ENCODE data around the gene HOTAIR. TPM values are rescaled to one million over a fixed set of nuclear protein-coding genes. Genes with fewer than 3 reads are reported as not detected.

Gene HOTAIR
- total RNA-seq, 1 donor from 2014 or later = not detected

DNA sequence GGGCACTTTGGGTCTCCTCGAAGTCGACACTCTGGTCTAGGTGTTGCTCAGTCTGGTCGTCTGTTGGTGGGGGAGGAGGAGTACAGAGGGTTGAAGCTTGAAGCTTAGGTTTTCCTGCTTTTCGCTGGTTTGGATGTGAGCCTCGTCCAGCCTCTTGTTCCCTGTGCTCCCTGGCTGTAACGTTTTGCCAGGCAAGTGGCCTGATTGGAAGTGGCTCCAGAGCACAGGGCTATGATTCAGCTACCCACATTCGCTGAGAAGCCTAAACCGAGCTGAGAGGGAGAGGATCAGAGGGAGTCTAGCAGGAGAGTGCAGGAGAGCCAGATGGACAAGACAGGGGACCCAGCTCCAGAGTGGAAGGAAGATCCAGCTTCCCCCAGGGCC, 16.3 kb upstream of the HOTAIR start:
- intact Hi-C loops (cut with micrococcal nuclease) = no loop called here
- ATAC-seq = no peak
- DNase-seq = no peak

DNA sequence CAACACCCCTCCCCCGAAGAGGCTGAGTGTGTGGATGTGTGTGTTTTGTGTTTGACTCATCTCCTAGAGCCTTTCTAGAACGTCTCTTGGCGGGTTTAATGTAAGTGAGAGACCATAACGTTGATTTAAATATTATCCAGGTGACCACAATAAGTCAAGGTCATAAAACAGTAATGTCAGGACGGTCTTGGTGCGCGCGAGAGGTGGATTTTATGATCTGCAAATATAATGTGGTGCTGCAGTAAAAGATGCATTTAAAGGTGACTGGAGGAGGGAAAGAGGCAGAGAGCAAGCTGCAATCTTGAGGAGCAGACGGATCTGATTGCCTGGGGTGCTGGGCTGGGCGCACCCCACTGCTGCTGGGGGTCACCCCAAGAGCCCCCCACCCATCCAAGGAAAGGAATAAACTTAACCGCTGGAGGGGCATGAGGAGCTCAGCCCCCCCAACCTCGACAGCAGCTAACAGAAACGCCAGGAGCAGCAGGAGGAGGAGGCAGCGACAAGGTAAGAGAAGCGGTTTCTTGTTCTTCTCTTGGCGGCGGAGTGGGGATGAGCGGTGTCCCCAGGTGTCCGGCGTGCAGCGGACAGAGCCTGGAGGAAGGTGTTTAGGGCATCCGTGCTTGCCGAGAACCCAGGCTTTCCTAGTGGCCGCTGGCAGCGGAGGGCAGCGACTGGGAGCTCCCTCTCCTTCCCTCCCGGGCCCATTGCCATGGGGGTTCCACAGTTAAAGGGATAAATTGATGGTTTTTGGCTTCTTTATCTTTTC, 15.7 kb upstream of the HOTAIR start:
- intact Hi-C loops (cut with micrococcal nuclease) = no loop called here
- DNase-seq (no peak), ATAC-seq (no peak)

DNA sequence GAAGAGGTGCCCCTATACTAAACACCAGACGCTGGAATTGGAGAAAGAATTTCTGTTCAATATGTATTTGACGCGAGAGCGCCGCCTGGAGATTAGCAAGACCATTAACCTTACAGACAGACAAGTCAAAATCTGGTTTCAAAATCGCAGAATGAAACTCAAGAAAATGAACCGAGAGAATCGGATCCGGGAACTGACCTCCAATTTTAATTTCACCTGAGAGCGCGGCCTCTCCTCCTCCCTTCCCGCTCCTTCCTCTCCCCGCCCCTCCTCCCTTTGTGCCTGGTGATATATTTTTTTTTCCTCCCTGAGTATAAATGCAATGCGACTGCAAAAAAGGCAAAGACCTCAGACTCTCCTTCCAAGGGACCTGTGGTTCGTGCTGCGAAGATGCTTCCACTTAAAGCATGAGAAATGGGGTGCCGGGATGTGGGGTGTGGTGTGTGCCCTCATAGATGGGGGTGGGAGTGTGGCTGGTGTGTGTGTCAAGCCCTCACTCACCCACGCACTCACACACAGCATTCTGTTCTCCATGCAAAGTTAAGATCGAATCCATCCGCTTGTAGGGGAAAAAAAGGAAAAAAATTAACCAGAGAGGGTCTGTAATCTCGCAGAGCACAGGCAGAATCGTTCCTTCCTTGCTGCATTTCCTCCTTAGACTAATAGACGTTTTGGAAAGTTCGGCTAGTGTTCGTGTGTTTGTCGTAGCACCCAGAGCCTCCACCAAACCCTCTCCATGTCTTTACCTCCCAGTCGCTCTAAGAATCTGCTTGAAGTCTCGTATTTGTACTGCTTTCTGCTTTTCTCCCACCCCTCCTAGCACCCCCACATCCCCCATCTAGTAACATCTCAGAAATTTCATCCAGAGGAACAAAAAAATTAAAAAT, 14.7 kb upstream of the HOTAIR start:
- no peak for ATAC-seq
- intact Hi-C loops (cut with micrococcal nuclease) = no loop called here
- DNase-seq = no peak

DNA sequence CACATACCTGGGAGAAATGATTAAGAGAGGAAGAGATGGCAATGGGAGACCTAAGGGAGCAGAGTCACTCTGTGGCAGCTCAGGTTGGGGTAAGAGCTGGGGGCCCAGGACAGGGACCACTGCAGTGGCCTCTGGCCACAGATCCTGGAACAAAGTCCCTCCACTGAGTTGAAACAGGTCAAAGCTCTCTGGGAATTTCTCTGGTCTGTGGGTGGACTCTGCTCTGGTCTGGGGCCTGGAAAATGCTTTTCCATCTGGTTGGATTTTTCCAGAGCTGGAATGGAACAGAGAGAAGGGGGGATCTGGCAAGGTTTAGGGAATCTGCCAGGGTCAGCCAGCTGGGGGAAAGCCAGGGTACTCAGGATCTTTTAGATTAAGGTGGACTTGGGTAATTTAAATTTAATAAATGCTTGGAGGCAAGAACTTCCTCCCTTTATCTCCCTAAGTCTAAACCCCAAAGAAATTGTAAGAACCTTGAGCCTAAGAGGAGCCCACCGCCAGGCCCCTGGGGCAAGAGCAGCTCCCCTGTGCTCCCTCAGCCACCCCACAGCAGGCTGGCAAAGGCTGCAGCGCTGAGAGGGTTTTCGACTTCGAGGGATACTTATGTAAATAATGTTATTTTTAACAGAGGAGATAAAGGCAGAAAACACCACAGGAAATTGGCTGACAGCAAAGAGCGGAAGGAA, 13.9 kb upstream of the HOTAIR start:
- intact Hi-C loops (cut with micrococcal nuclease) = no loop called here
- ATAC-seq (no peak), DNase-seq (no peak)

DNA sequence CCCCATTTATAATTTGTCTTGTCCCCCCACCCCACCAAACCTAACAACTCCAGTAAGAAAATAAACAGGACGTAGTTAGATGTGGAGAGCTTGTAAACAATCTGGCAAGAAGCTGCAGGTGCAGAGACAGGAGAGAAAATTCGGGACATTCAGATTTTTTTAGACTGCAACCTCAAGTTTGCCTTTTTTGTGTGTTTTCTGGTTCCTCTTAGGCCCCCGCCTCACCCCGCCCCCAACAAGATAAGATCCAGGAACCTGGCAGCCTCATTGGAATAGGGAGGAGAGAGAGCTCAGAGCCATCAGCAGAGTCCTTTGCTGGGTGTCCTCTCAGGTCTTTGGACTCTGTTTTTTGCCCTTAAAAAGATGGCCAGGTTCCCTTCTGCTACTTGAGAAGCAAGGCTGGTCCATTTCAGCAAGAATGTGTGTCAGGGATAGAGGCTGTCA, 13.1 kb upstream of the HOTAIR start:
- DNase-seq (no peak), ATAC-seq (no peak)
- intact Hi-C loops (cut with micrococcal nuclease) = no loop called here

DNA sequence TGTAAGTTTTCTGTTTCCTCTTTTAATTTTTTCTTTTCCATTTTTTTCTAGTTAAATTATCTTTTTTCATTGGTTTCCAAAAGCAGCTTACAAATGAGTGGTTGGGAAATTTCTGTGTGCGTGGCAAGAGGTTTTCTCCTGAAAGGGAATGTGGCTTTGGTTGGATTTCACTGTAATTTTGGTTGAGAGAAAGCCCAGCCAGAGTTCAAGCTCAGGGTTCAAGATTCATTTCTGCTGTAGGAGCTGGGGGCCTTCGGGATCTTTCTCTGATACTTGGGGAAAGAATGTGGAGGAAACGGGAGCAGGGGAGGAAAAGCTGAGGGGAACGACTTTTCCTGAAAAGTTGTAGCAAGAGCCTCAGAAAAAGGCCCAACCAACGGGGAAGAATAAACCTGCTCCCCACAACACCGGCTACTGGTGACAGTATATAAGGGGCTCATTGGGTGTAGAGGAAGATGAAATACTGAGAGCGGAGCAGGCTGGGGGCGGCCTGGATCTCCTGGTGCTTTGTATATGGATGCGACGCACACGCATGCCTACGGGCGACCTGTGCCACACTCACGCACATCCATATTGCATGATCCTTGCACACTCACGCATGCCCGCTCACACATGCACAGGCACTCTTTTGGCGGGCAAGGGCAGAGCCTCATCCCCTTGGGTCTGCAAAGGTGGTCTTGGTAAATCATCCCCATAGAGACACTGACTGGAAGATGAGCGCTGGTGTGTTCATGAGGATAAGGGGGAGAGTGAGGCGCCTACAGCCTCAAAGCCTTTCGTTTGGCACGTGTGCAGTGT, 12.1 kb upstream of the HOTAIR start:
- DNase-seq (no peak), ATAC-seq (no peak)
- intact Hi-C loops (cut with micrococcal nuclease) = no loop called here

DNA sequence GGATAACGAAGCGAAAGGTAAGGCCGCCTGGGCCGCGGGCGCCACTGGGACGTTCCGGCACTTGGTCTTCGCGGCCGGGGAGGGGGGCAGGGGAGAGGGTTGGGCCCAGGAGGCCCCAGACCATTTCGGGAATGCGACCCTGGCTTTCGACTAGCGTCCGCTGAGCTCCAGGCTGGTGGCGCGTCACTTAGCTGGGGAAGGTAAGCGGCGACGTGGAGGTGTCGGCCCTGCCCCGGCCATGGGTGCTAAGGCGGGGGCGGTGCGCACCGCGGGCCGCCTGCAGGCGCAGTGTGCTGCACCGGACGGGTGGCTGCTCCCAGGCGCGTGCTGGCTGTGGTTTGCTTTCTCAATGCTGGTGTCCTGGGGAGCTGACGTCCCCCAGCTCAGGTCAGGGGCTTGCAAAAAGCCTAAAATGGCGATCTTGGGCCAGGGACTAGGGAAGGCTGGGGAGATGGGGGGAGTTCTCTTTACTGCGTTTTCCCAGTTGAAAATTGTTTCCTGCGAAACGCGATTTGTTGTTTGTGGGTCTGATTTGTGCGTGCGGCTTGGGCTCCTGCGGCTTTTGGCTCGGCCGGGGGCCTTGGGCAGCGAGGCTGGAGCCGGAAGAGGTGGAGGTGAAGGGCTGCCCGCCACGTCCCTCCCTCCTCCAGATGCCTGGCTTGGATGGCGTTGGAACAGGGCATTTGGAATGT, 11.4 kb upstream of the HOTAIR start:
- ATAC-seq (no peak), DNase-seq (no peak)
- intact Hi-C loops (cut with micrococcal nuclease) = no loop called here

DNA sequence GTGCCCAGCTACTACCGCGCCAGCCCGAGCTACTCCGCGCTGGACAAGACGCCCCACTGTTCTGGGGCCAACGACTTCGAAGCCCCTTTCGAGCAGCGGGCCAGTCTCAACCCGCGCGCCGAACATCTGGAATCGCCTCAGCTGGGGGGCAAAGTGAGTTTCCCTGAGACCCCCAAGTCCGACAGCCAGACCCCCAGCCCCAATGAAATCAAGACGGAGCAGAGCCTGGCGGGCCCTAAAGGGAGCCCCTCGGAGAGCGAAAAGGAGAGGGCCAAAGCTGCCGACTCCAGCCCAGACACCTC, 10.9 kb upstream of the HOTAIR start:
- intact Hi-C loops (cut with micrococcal nuclease) = no loop called here
- no peak for ATAC-seq
- no peak for DNase-seq

DNA sequence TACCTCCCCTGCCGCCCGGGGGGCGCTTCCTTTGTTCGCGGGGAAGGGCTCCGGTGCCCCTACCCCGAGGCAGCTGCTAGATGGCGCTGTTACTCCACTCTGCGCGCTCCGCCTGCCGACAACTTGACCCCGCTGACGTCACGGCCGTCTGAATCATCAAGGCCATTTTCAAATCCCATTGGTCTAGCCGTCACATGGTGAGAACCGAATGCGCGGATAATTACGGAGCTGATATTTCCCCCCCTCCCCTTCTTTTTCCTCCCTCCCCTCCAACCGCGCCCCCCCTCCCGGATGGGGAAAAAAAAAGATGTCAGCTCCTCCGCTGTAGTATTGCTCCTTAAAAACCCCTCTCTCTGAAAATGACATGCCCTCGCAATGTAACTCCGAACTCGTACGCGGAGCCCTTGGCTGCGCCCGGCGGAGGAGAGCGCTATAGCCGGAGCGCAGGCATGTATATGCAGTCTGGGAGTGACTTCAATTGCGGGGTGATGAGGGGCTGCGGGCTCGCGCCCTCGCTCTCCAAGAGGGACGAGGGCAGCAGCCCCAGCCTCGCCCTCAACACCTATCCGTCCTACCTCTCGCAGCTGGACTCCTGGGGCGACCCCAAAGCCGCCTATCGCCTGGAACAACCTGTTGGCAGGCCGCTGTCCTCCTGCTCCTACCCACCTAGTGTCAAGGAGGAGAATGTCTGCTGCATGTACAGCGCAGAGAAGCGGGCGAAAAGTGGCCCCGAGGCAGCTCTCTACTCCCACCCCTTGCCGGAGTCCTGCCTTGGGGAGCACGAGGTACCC, 10.3 kb upstream of the HOTAIR start, which contains the start of gene HOXC10:
HOXC10 (plus strand) TSS at position 246 of the 791 bp plus-strand sequence; CDS start at position 360, 114 bp downstream.
- DNase-seq = peak; percentile 77
- intact Hi-C loops (cut with micrococcal nuclease) = no loop called here

DNA sequence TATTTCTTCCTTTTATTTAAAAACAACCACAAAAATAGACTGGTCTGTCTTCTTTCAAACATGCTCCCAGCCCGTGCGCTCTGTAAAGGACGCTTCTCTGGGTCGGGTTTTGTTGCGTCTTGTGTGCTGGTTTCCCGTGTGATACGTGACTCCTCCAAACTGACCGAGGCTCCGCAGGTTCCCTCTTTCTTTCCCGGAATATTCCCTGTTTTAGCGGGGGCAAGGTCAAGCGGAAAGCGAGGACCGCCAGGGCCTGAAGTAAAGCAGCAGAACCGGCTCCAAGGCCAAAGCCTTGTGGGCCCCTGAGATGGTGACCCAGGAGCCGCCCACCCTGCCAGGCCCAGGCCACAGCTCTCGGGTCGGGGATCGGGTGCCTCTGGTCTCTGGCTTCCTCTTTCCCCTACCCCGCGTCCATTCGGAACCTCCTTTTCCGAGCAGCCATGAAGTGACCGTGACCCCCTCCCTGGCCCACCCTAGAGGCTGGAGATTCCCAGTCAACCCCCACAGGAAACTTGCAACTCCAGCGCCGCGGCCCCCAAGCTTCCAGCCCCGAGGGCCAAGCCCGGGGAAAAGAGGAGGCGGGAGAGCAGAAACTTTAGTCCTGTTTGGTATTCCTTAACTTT, 9.3 kb upstream of the HOTAIR start:
- intact Hi-C loops (cut with micrococcal nuclease) = no loop called here
- ATAC-seq (no peak), DNase-seq (no peak)

More for the DNA sequence above, 10.3 kb upstream of the HOTAIR start, which contains the start of gene HOXC10:
- ATAC-seq = peak; percentile 39

DNA sequence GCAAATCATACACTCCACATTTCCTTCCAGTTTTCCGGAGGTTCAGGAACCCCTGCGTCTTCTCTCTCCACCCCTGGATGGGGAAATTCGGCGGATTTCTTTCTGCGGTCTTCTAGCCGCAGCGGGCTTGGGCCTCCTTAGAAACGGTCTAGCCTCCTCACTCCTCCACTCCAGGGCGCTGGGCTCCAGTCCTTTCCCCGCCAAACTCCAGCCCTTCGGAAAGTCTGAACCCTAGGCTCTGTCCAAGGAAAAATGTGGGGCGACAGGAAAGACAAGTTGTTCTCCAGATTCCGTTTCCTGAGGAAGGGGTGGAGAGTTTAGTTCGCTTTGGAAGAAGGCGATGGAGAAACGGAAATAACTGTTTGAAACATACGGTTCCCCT, 8.8 kb upstream of the HOTAIR start:
- intact Hi-C loops (cut with micrococcal nuclease) = no loop called here
- ATAC-seq (no peak), DNase-seq (no peak)

DNA sequence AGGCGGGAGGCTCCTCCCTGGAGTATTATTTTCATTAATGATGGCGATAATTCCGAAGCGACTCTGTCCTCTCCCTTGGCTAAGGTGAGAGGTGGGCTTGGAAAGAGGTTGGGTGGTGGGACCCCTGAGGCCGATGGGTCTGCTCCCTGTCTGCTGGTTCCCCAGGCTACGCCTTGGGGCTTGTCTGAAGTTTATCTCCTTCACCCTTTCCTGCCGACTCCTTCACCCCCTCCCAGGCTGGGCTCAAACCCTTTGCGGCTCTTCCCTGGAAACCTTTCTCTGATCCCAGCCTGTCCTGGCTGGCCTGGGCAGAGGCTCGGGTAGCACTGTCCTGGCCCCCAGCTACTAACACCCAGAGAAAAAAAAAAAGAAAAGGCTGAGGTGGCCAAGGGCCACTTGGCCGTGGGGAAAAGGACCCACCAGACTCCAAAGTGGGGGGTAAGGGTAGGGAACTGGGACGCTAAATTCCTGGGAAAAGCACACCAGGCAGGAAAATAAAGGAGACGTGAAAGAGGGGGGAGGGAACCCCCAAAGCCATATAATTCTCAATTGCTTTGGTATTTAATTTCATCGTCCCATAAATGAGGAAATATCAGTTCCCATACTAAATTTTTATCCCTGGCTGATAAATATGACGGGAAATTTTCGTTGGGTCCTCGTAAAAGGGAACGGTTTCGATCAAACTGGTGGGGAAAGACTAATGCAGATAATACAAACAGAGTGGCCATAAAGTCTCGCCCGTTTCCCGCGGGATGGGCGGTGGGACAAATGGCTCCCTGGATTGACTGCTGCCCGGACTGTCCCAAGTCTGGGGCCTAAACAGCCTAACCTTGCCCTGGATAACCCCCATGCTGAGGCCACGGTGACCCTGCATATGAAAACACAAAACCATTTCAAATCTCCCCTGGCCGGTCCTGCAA, 8.2 kb upstream of the HOTAIR start:
- intact Hi-C loops (cut with micrococcal nuclease) = no loop called here
- DNase-seq = no peak
- no peak for ATAC-seq

DNA sequence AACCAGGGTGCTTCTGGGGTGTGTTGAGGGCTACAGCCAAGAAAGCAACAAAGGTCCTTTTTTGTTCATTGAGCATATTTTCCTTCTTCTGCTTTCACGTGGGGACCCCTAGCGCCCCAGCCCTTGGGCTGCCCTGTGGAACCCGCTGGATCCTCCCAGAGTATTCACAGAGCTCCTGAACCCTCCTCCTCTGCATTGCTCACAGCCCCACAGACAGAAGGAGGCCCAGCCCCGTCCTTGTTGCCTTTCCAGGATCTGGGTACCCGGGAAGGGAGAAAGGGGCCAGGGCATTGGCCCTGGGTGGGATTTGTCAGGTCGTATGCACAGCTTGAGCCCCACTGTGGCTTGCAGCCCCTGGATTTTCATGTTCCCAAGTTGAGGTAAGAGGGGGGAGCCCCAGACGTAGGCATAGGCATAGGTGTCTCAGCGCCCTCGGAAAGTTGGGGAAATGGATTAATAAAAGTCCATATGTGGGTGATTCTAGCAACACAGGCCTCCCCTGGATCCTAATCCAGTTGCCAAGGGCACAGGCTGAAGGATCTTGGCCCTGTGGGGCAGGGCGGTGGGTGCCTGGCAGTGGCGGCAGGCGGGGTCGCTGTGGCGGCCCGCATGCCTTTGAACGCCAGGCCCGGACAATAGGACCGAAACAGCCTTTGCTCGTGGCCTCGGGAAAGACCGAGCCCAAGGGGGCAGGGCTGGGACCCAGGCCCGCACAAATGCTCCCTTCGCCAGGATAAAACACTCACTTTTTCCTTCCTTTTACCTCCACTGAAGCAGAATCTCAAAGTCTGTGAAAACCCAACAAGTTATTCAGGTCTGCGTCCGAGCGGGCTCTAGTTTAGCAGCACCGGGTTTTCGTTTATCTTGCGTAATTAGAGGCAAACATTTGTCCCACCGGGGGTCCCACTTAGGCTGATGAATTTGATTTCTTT, 7.1 kb upstream of the HOTAIR start:
- no peak for ATAC-seq
- intact Hi-C loops (cut with micrococcal nuclease) = no loop called here
- DNase-seq = no peak

DNA sequence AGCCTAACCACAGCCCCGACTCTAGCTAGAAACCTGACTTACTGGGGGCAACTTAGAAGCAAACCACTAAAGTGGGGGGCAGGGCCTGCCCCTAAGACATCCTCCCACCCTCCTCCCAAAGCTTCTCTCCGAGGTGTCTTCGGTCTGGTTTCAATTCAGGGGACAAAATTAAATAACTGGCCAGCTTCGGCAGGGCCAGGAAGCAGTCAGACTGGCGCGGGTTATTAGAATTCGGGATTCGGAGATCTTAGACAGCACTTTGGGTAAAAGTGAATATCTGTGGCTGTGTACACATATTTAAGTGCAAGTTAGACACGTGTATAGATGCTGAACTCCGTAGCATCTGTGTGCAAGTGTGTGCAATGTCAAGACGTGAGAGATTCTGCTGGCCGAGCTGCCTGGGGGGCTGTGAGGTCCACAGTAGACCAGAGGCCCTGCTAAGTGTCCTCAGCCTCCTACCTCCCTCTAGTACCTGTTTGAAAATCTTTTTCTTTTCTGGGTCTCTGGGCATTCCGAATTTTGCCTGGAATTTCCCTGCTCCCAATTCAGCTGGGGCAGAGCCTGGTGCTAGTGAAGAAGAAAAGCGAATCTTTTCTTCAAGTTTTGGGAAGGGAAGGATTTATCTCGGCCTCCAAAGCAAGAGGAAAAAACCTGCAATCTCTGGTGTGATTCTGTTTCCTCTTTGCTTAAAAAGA, 6.2 kb upstream of the HOTAIR start:
- no peak for DNase-seq
- ATAC-seq = no peak
- intact Hi-C loops (cut with micrococcal nuclease) = no loop called here

Data from left ventricle myocardium superior (tissue), 1 donor.